Upper lobe of right lung (tissue), 1 donor: ENCODE measurements around the gene CALY. TPM values are rescaled to one million over a fixed set of nuclear protein-coding genes. Genes with fewer than 3 reads are reported as not detected.

Experiments used
- ATAC-seq: fragments of 200-7000 bp; cut with Tn5 transposase; one replicate; pipeline ENCODE4 v1.9.1; 2020; ENCODE audit warnings: mild to moderate bottlenecking, moderate library complexity
- DNase-seq: peaks from one replicate; pipeline ENCODE4 v3.0.0-alpha.2; 2020
- H3K27ac ChIP-seq: fragments of 200-600 bp; one replicate; pipeline ENCODE4 v1.8.0; 2022
- H3K27me3 ChIP-seq: fragments of 200-600 bp; one replicate; pipeline ENCODE4 v1.8.0; 2022; ENCODE audit warnings: mild to moderate bottlenecking
- H3K36me3 ChIP-seq: fragments of 200-600 bp; one replicate; pipeline ENCODE4 v1.8.0; 2022
- H3K4me1 ChIP-seq: fragments of 200-600 bp; one replicate; pipeline ENCODE4 v1.8.0; 2022
- H3K4me3 ChIP-seq: fragments of 200-600 bp; one replicate; pipeline ENCODE4 v1.8.0; 2022; ENCODE audit warnings: mild to moderate bottlenecking
- H3K9me3 ChIP-seq: fragments of 200-600 bp; one replicate; pipeline ENCODE4 v1.8.0; 2022
- CTCF ChIP-seq: fragments of 200-600 bp; IDR thresholded peaks from one replicate; pipeline ENCODE4 v1.8.0; 2022; ENCODE audit warnings: antibody characterized with exemption
- intact Hi-C: fragments of 100-400 bp; cut with DNase I; formaldehyde crosslinking; loops from one replicate; pipeline ENCODE4 v1.11.0; 2022
- total RNA-seq: library from RNA; stranded (reverse); fragmentation: NEBNext Ultra II Directional; extraction: Animal tissue kit (Norgen Biotek cat#: 25700); gene quantifications from one replicate; pipeline ENCODE4 v1.2.1, GENCODE V29; 2021
- donor health status: DM: no; HTN: yes; CAD: no; lungs with severe emphysema.

Gene CALY
- total RNA-seq, 1 donor from 2014 or later: not detected

GRCh38 chr10:133366751-133367150 lies 30.1 kb upstream of the CALY start:
- TF ChIP-seq CTCF: no peak
- Histone ChIP-seq H3K4me3 (no peak overlapping the region), H3K36me3 (peaks cover 74% of the 10 kb centered on the region), H3K27ac (no peak overlapping the region), H3K27me3 (no peaks in the 10 kb centered on the region), H3K4me1 (no peaks in the 10 kb centered on the region), H3K9me3 (no peaks in the 10 kb centered on the region)
- intact Hi-C loops: no loop called here
- DNase-seq: no peak
- no peak for ATAC-seq

- Histone ChIP-seq H3K36me3 (peaks cover 74% of the 10 kb centered on the region), H3K4me3 (no peak overlapping the region), H3K9me3 (no peaks in the 10 kb centered on the region), H3K27ac (no peak overlapping the region), H3K4me1 (no peaks in the 10 kb centered on the region), H3K27me3 (no peaks in the 10 kb centered on the region)
- DNase-seq (no peak), ATAC-seq (no peak)
- intact Hi-C loops: no loop called here
- no peak for TF ChIP-seq CTCF
Observed at GRCh38 chr10:133366130-133366478, 29.4 kb upstream of the CALY start.

GRCh38 chr10:133365461-133366129 lies 28.9 kb upstream of the CALY start:
- peaks cover 70% of the 10 kb centered on the region for H3K36me3 ChIP-seq
- ATAC-seq: no peak
- no peak for DNase-seq

GRCh38 chr10:133364645-133365431 lies 28.1 kb upstream of the CALY start:
- peaks cover 63% of the 10 kb centered on the region for H3K36me3 ChIP-seq
- no peak for ATAC-seq
- no peak overlapping the region for H3K4me3 ChIP-seq
- H3K4me1 ChIP-seq: no peaks in the 10 kb centered on the region
- H3K27ac ChIP-seq: no peak overlapping the region
- no peaks in the 10 kb centered on the region for H3K9me3 ChIP-seq
- intact Hi-C loops: no loop called here
- H3K27me3 ChIP-seq: no peaks in the 10 kb centered on the region
- TF ChIP-seq CTCF: no peak
- no peak for DNase-seq

More at GRCh38 chr10:133365461-133366129, 28.9 kb upstream of the CALY start:
- Histone ChIP-seq H3K4me3 (no peak overlapping the region), H3K27me3 (no peaks in the 10 kb centered on the region), H3K9me3 (no peaks in the 10 kb centered on the region), H3K27ac (no peak overlapping the region), H3K4me1 (no peaks in the 10 kb centered on the region)
- intact Hi-C loops: no loop called here
- no peak for TF ChIP-seq CTCF

GRCh38 chr10:133362846-133363245 lies 26.1 kb upstream of the CALY start:
- no peaks in the 10 kb centered on the region for H3K27me3 ChIP-seq
- H3K9me3 ChIP-seq: no peaks in the 10 kb centered on the region
- no peak for TF ChIP-seq CTCF
- no peak for ATAC-seq
- no peak for DNase-seq
- intact Hi-C loops: no loop called here
- H3K4me1 ChIP-seq: no peaks in the 10 kb centered on the region
- no peak overlapping the region for H3K27ac ChIP-seq
- H3K4me3 ChIP-seq: no peak overlapping the region
- peaks cover 43% of the 10 kb centered on the region for H3K36me3 ChIP-seq
